ENCODE results near the gene KCNQ4.

GRCh38 chr1:40768146-40768990 is 15.2 kb upstream of the KCNQ4 start:
- TF ChIP-seq EZH2 (IDR thresholded peaks at IDR 0.05) = no peak
- TF ChIP-seq, protein P1, sequence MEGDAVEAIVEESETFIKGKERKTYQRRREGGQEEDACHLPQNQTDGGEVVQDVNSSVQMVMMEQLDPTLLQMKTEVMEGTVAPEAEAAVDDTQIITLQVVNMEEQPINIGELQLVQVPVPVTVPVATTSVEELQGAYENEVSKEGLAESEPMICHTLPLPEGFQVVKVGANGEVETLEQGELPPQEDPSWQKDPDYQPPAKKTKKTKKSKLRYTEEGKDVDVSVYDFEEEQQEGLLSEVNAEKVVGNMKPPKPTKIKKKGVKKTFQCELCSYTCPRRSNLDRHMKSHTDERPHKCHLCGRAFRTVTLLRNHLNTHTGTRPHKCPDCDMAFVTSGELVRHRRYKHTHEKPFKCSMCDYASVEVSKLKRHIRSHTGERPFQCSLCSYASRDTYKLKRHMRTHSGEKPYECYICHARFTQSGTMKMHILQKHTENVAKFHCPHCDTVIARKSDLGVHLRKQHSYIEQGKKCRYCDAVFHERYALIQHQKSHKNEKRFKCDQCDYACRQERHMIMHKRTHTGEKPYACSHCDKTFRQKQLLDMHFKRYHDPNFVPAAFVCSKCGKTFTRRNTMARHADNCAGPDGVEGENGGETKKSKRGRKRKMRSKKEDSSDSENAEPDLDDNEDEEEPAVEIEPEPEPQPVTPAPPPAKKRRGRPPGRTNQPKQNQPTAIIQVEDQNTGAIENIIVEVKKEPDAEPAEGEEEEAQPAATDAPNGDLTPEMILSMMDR (IDR thresholded peaks at IDR 0.05) = no peak

Measured in neural progenitor cell (in vitro differentiated cells).